HUES6 (cell line): ENCODE results near the gene TSPAN32.

Experiments used
- H3K27ac ChIP-seq: 2 replicates; pipeline ENCODE4 v1.7.0; 2013; ENCODE audit warnings: low read depth, mild to moderate bottlenecking, low read length, inconsistent platforms
- H3K27me3 ChIP-seq: 2 replicates; pipeline ENCODE4 v1.6.1; 2013; ENCODE audit warnings: low read length; ENCODE audit not compliant: control insufficient read depth, insufficient read depth
- H3K36me3 ChIP-seq: 2 replicates; pipeline ENCODE4 v1.6.1; 2013; ENCODE audit warnings: low read length; ENCODE audit not compliant: control insufficient read depth, insufficient read depth
- H3K4me1 ChIP-seq: 2 replicates; pipeline ENCODE4 v1.6.1; 2013; ENCODE audit warnings: low read length; ENCODE audit not compliant: control insufficient read depth, insufficient read depth
- H3K4me3 ChIP-seq: 2 replicates; pipeline ENCODE4 v1.5.1; 2013; ENCODE audit warnings: low read depth, low read length
- H3K9ac ChIP-seq: one replicate; pipeline ENCODE4 v1.6.1; 2013; ENCODE audit warnings: mild to moderate bottlenecking, low read length
- H3K9me3 ChIP-seq: 2 replicates; pipeline ENCODE4 v1.6.1; 2013; ENCODE audit warnings: low read depth, low read length; ENCODE audit not compliant: control insufficient read depth, insufficient read depth

TSPAN32 gene

GRCh38 chr11:2300290-2300935 lies 1.4 kb upstream of the TSPAN32 start:
- no peak overlapping the region for H3K4me3 ChIP-seq
- H3K9me3 ChIP-seq, result no peaks in the 10 kb centered on the region
- no peaks in the 10 kb centered on the region for H3K27me3 ChIP-seq
- no peak overlapping the region for H3K9ac ChIP-seq
- no peaks in the 10 kb centered on the region for H3K36me3 ChIP-seq
- H3K4me1 ChIP-seq, result peaks cover under 1% of the 10 kb centered on the region; the same call in 1 of the 2 replicates
- H3K27ac ChIP-seq, result no peak overlapping the region

GRCh38 chr11:2300936-2301630 lies 730 bp upstream of the TSPAN32 start:
- Histone ChIP-seq H3K4me3 (no peak overlapping the region), H3K4me1 (peaks cover 6% of the 10 kb centered on the region; the same call in 1 of the 2 replicates), H3K9me3 (no peaks in the 10 kb centered on the region), H3K27ac (no peak overlapping the region), H3K27me3 (no peaks in the 10 kb centered on the region), H3K36me3 (no peaks in the 10 kb centered on the region), H3K9ac (no peak overlapping the region)

- Histone ChIP-seq H3K4me1 (peaks cover 6% of the 10 kb centered on the region; the same call in 1 of the 2 replicates), H3K4me3 (no peak overlapping the region)
Measured at GRCh38 chr11:2302306-2302895, 588 bp downstream of the TSPAN32 start.

GRCh38 chr11:2302896-2303626 lies 1.2 kb downstream of the TSPAN32 start:
- H3K4me3 ChIP-seq, result no peak overlapping the region
- no peaks in the 10 kb centered on the region for H3K36me3 ChIP-seq
- peaks cover 6% of the 10 kb centered on the region; the same call in 1 of the 2 replicates for H3K4me1 ChIP-seq
- no peak overlapping the region for H3K27ac ChIP-seq
- no peaks in the 10 kb centered on the region for H3K27me3 ChIP-seq
- H3K9ac ChIP-seq, result no peak overlapping the region
- H3K9me3 ChIP-seq, result no peaks in the 10 kb centered on the region

More at GRCh38 chr11:2302306-2302895, 588 bp downstream of the TSPAN32 start:
- Histone ChIP-seq H3K27ac (no peak overlapping the region), H3K9ac (no peak overlapping the region), H3K9me3 (no peaks in the 10 kb centered on the region), H3K36me3 (no peaks in the 10 kb centered on the region), H3K27me3 (no peaks in the 10 kb centered on the region)

GRCh38 chr11:2303627-2304505 lies 2.1 kb downstream of the TSPAN32 start:
- H3K9ac ChIP-seq, result no peak overlapping the region
- no peaks in the 10 kb centered on the region for H3K9me3 ChIP-seq
- no peak overlapping the region for H3K27ac ChIP-seq
- H3K36me3 ChIP-seq, result no peaks in the 10 kb centered on the region
- H3K4me3 ChIP-seq, result no peak overlapping the region
- H3K4me1 ChIP-seq, result peaks cover 6% of the 10 kb centered on the region; the same call in 1 of the 2 replicates
- H3K27me3 ChIP-seq, result no peaks in the 10 kb centered on the region

GRCh38 chr11:2304506-2305139 lies 2.8 kb downstream of the TSPAN32 start:
- no peak overlapping the region for H3K27ac ChIP-seq
- H3K36me3 ChIP-seq, result no peaks in the 10 kb centered on the region
- H3K4me3 ChIP-seq, result no peak overlapping the region
- peaks cover 6% of the 10 kb centered on the region; the same call in 1 of the 2 replicates for H3K4me1 ChIP-seq
- no peak overlapping the region for H3K9ac ChIP-seq
- H3K27me3 ChIP-seq, result no peaks in the 10 kb centered on the region
- no peaks in the 10 kb centered on the region for H3K9me3 ChIP-seq

- H3K4me3 ChIP-seq, result no peak overlapping the region
- no peaks in the 10 kb centered on the region for H3K36me3 ChIP-seq
- peaks cover 6% of the 10 kb centered on the region; the same call in 1 of the 2 replicates for H3K4me1 ChIP-seq
- H3K27ac ChIP-seq, result no peak overlapping the region
- no peaks in the 10 kb centered on the region for H3K9me3 ChIP-seq
- no peak overlapping the region for H3K9ac ChIP-seq
- no peaks in the 10 kb centered on the region for H3K27me3 ChIP-seq
Measured at GRCh38 chr11:2305140-2305778, 3.4 kb downstream of the TSPAN32 start.

- peaks cover 6% of the 10 kb centered on the region; the same call in 1 of the 2 replicates for H3K4me1 ChIP-seq
- H3K36me3 ChIP-seq, result no peaks in the 10 kb centered on the region
- no peak overlapping the region for H3K4me3 ChIP-seq
- H3K9me3 ChIP-seq, result no peaks in the 10 kb centered on the region
- no peak overlapping the region for H3K9ac ChIP-seq
- H3K27me3 ChIP-seq, result no peaks in the 10 kb centered on the region
- no peak overlapping the region for H3K27ac ChIP-seq
Measured at GRCh38 chr11:2305788-2306451, 4.1 kb downstream of the TSPAN32 start.

GRCh38 chr11:2306452-2306823 lies 4.6 kb downstream of the TSPAN32 start:
- H3K9me3 ChIP-seq, result no peaks in the 10 kb centered on the region
- H3K4me3 ChIP-seq, result no peak overlapping the region
- H3K4me1 ChIP-seq, result peaks cover 6% of the 10 kb centered on the region; the same call in 1 of the 2 replicates
- H3K9ac ChIP-seq, result no peak overlapping the region
- no peaks in the 10 kb centered on the region for H3K36me3 ChIP-seq
- no peaks in the 10 kb centered on the region for H3K27me3 ChIP-seq
- no peak overlapping the region for H3K27ac ChIP-seq
